Ovary (tissue), 3 donors: ENCODE data around the gene TENM4.

Experiments used
- POLR2A ChIP-seq: fragments of 450-650 bp; IDR thresholded peaks from one replicate; pipeline ENCODE4 v1.6.1; 2017; ENCODE audit warnings: antibody characterized with exemption, mild to moderate bottlenecking, moderate library complexity
- TF ChIP-seq, protein P1 (sequence below), 3 donors: fragments of 450-650 bp in 2 of 3; fragments of 200-600 bp in 1 of 3; IDR thresholded peaks; one replicate each; pipeline versions ENCODE4 v1.5.1 to v1.8.0; 2016 to 2022; ENCODE audit warnings: antibody characterized with exemption in 3 of 3, mild to moderate bottlenecking in 1 of 3
- donor health status: DM: no; HTN: no; CAD: no.

- TF ChIP-seq, protein P1, sequence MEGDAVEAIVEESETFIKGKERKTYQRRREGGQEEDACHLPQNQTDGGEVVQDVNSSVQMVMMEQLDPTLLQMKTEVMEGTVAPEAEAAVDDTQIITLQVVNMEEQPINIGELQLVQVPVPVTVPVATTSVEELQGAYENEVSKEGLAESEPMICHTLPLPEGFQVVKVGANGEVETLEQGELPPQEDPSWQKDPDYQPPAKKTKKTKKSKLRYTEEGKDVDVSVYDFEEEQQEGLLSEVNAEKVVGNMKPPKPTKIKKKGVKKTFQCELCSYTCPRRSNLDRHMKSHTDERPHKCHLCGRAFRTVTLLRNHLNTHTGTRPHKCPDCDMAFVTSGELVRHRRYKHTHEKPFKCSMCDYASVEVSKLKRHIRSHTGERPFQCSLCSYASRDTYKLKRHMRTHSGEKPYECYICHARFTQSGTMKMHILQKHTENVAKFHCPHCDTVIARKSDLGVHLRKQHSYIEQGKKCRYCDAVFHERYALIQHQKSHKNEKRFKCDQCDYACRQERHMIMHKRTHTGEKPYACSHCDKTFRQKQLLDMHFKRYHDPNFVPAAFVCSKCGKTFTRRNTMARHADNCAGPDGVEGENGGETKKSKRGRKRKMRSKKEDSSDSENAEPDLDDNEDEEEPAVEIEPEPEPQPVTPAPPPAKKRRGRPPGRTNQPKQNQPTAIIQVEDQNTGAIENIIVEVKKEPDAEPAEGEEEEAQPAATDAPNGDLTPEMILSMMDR (IDR thresholded peaks at IDR 0.05), result no peak
- no peak for TF ChIP-seq POLR2A
Measured at GRCh38 chr11:79371152-79371551, 69.7 kb downstream of the TENM4 start.
